RWPE2 (cell line): Measurements from ENCODE around the gene SPACA7.

Experiments used
- ATAC-seq: fragments of 200-7000 bp; cut with Tn5 transposase; 3 replicates; pipeline ENCODE4 v1.9.1; 2021; ENCODE audit warnings: low read depth
- DNase-seq: peaks from one replicate; pipeline ENCODE4 v3.0.0-alpha.2; 2020; ENCODE audit warnings: low spot score
- H3K27ac ChIP-seq: fragments of 450-650 bp; 2 replicates; pipeline ENCODE4 v1.5.1; 2017; ENCODE audit warnings: mild to moderate bottlenecking; ENCODE audit not compliant: poor library complexity, severe bottlenecking
- H3K27me3 ChIP-seq: fragments of 250-450 bp; sonication (Bioruptor Pico); 2 replicates; pipeline ENCODE4 v1.5.1; 2021; ENCODE audit warnings: mild to moderate bottlenecking, moderate library complexity; ENCODE audit not compliant: insufficient read depth, poor library complexity, severe bottlenecking
- H3K36me3 ChIP-seq: fragments of 250-450 bp; sonication (Bioruptor Pico); 2 replicates; pipeline ENCODE4 v1.5.1; 2020; ENCODE audit warnings: low read depth, mild to moderate bottlenecking, moderate library complexity
- H3K4me1 ChIP-seq: fragments of 250-450 bp; sonication (Bioruptor Pico); 2 replicates; pipeline ENCODE4 v1.5.1; 2021; ENCODE audit warnings: mild to moderate bottlenecking, moderate library complexity; ENCODE audit not compliant: insufficient read depth, poor library complexity, severe bottlenecking
- H3K4me3 ChIP-seq: fragments of 250-450 bp; sonication (Bioruptor Pico); 2 replicates; pipeline ENCODE4 v1.5.1; 2021; ENCODE audit warnings: mild to moderate bottlenecking, moderate library complexity; ENCODE audit not compliant: severe bottlenecking
- H3K9me3 ChIP-seq: fragments of 250-450 bp; sonication (Bioruptor Pico); 2 replicates; pipeline ENCODE4 v1.5.1; 2021; ENCODE audit warnings: mild to moderate bottlenecking, moderate library complexity; ENCODE audit not compliant: severe bottlenecking
- TF ChIP-seq, protein P1 (sequence below): fragments of 450-650 bp; IDR thresholded peaks from one replicate; pipeline ENCODE4 v1.5.1; 2017; ENCODE audit warnings: mild to moderate bottlenecking, moderate library complexity; ENCODE audit not compliant: poor library complexity, severe bottlenecking

The SPACA7 gene

GRCh38 chr13:112444416-112445399, 68.6 kb downstream of the SPACA7 start:
- no peak for ATAC-seq
- Histone ChIP-seq H3K4me1 (no peaks in the 10 kb centered on the region), H3K9me3 (no peaks in the 10 kb centered on the region), H3K27ac (no peak overlapping the region), H3K4me3 (no peak overlapping the region), H3K36me3 (no peaks in the 10 kb centered on the region), H3K27me3 (peaks cover 12% of the 10 kb centered on the region)
- TF ChIP-seq, protein P1, sequence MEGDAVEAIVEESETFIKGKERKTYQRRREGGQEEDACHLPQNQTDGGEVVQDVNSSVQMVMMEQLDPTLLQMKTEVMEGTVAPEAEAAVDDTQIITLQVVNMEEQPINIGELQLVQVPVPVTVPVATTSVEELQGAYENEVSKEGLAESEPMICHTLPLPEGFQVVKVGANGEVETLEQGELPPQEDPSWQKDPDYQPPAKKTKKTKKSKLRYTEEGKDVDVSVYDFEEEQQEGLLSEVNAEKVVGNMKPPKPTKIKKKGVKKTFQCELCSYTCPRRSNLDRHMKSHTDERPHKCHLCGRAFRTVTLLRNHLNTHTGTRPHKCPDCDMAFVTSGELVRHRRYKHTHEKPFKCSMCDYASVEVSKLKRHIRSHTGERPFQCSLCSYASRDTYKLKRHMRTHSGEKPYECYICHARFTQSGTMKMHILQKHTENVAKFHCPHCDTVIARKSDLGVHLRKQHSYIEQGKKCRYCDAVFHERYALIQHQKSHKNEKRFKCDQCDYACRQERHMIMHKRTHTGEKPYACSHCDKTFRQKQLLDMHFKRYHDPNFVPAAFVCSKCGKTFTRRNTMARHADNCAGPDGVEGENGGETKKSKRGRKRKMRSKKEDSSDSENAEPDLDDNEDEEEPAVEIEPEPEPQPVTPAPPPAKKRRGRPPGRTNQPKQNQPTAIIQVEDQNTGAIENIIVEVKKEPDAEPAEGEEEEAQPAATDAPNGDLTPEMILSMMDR = no peak
- no peak for DNase-seq

GRCh38 chr13:112445411-112446271, 69.5 kb downstream of the SPACA7 start:
- H3K27me3 ChIP-seq = peaks cover 15% of the 10 kb centered on the region
- H3K27ac ChIP-seq = no peak overlapping the region
- DNase-seq = no peak
- H3K4me3 ChIP-seq = no peak overlapping the region
- no peaks in the 10 kb centered on the region for H3K4me1 ChIP-seq
- H3K9me3 ChIP-seq = no peaks in the 10 kb centered on the region
- no peaks in the 10 kb centered on the region for H3K36me3 ChIP-seq
- ATAC-seq = no peak
- TF ChIP-seq, protein P1 = no peak

DNA sequence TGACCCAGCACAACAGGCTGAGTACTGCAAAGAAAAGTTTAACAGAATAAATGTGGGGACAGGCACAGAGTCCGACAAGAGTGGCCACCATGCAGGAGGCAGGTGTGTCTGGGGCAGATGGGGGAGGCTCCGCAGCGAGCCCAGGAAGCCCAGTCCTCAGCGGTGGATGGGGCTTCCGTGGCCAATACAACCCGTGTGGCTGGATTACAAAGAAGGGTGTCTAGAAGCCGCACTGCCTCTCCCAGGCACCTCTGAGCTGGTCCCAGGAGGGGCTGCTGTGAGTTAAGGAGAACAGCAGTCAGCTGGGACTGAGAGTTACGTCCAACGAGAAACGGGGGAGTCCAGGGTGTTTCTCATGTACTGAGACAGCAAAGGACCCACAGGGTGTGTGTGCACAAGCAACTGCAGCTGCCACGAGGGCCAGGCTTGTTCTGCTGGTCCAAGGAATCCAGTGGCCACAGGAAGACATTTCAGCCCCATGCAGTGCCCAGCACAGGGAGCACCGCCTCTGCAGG, 70.2 kb downstream of the SPACA7 start:
- no peak for DNase-seq
- TF ChIP-seq, protein P1 = no peak
- peaks cover 23% of the 10 kb centered on the region for H3K27me3 ChIP-seq
- no peak for ATAC-seq
- H3K27ac ChIP-seq = no peak overlapping the region
- H3K4me3 ChIP-seq = no peak overlapping the region
- H3K4me1 ChIP-seq = no peaks in the 10 kb centered on the region
- H3K9me3 ChIP-seq = no peaks in the 10 kb centered on the region
- H3K36me3 ChIP-seq = no peaks in the 10 kb centered on the region

DNA sequence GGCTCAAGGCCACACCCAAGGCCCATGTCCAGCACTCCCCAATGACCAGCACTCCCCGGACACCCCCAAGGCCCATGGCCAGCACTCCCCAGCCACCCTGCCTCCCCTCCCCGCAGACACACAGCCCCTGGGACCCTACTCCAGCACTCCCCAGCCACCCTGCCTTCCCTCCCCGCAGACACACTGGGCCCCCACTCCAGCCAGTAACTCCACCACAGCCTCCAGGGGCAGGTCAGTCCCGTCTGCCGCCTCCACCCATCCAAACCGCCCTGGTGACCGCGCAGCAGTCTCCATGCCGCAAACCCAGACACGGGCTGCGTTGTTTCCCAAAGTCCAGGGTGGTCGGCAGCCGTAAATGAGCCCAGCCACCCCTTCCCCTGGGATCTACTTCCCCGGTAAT, 70.7 kb downstream of the SPACA7 start:
- Histone ChIP-seq H3K36me3 (no peaks in the 10 kb centered on the region), H3K27me3 (peaks cover 27% of the 10 kb centered on the region), H3K4me3 (no peak overlapping the region), H3K27ac (no peak overlapping the region), H3K4me1 (no peaks in the 10 kb centered on the region), H3K9me3 (no peaks in the 10 kb centered on the region)
- TF ChIP-seq, protein P1 = no peak
- DNase-seq = no peak
- no peak for ATAC-seq
